Neural progenitor cell (in vitro differentiated cells): ENCODE measurements around the gene FBLN2.

Experiments used
- CTCF ChIP-seq: fragments of 200-600 bp; sonication (generic); IDR thresholded peaks from 2 replicates; pipeline ENCODE4 v1.5.1; 2017; ENCODE audit warnings: antibody characterized with exemption, mild to moderate bottlenecking
- EZH2phosphoT487 ChIP-seq: fragments of 200-600 bp; sonication (generic); IDR thresholded peaks from 2 replicates; pipeline ENCODE4 v1.6.1; 2017; ENCODE audit warnings: antibody characterized with exemption

- TF ChIP-seq EZH2phosphoT487 (no peak), CTCF (no peak)
These were observed 118.1 kb downstream of the FBLN2 start for GRCh38 chr3:13666781-13667709.
